GM19351 (cell line): ENCODE data around the gene PRAMEF18.
"Not testable (repeated sequence)": the region's sequence is repeated elsewhere in the genome, so short reads cannot be mapped to it uniquely, and the experiment has no call there.

Source experiments
- ATAC-seq: cut with Tn5 transposase; IDR thresholded peaks from one replicate; pipeline ENCODE4 v1.9.1; 2021; ENCODE audit warnings: mild to moderate bottlenecking, moderate library complexity; ENCODE audit not compliant: unreplicated experiment

PRAMEF18 gene, protein sequence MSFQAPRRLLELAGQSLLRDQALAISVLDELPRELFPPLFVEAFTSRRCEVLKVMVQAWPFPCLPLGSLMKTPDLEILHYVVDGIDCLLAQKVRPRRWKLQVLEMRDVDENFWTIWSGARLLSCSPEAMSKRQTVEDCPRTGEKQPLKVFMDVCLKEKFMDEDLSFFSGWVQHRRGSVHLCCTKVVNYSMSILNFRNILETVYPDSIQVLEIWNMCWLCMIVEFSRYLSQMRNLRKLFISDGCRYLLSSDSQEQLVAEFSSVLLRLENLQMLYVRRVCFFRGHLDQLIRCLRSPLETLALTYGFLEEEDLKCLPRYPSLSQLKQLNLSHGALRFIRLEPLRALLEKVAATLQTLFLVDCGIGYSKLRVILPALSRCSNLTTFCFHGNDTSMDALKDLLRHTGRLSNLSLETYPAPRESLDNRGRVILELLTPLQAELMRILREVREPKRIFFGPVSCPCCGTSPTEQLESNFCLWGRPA

GRCh38 chr1:13225675-13226204, at the start of gene PRAMEF18:
Gene PRAMEF18 (minus strand): TSS chr1:13226154. CDS start chr1:13226106, 48 bp downstream.
- not testable (repeated sequence) for ATAC-seq

GRCh38 chr1:13265124-13265523, 39.2 kb upstream of the PRAMEF18 start:
- not testable (repeated sequence) for ATAC-seq

DNA sequence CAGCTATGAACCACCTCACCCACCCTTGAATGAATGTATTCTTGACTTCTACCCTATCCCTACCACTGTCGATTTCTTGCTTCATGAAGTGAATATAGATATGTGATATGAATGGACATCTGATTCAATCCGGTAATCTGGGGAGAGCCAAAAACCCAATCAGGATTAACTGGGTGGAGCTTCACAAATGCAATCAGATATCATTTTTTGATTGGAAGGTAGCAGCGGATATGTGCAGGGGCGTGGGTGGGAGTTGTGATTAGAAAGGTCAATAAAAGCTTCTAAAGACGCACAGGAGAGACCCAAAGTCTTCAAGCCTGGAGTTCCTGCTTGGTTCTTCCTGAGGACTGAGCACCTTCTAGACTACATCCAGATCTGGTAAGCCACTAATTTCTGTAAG, 27.9 kb upstream of the PRAMEF18 start, which contains the start of gene PRAMEF5:
Gene PRAMEF5, plus strand, starts transcription at position 301 of the 400 bp plus-strand sequence. CDS start 5,071 bp downstream, outside the sequence.
- not testable (repeated sequence) for ATAC-seq

DNA sequence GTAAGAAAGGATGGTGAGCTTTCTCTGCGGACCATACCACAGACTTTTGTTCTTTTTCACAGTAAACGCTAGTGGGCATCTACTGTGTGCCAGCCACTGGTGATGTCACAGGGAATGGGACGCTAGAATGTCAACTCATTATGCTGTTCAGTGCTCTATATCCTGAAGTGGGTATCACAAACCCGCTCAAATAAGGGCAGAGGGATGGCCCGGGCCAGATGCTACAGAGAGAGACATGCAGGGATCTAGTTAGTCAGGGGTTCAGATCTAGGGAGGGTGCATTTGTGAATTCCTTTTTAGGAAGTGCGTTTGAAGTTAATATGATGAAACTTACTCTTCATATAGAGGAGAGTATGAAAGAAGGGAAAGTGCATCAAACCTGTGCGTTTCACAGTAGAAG, 21.2 kb upstream of the PRAMEF18 start:
- not testable (repeated sequence) for ATAC-seq

- ATAC-seq = not testable (repeated sequence)
Measured at GRCh38 chr1:13246554-13246871, 20.6 kb upstream of the PRAMEF18 start.

- not testable (repeated sequence) for ATAC-seq
Measured at GRCh38 chr1:13245841-13246553, 20.0 kb upstream of the PRAMEF18 start.

GRCh38 chr1:13243536-13244263, 17.7 kb upstream of the PRAMEF18 start:
- ATAC-seq = not testable (repeated sequence)

GRCh38 chr1:13239633-13240032, 13.7 kb upstream of the PRAMEF18 start:
- not testable (repeated sequence) for ATAC-seq

DNA sequence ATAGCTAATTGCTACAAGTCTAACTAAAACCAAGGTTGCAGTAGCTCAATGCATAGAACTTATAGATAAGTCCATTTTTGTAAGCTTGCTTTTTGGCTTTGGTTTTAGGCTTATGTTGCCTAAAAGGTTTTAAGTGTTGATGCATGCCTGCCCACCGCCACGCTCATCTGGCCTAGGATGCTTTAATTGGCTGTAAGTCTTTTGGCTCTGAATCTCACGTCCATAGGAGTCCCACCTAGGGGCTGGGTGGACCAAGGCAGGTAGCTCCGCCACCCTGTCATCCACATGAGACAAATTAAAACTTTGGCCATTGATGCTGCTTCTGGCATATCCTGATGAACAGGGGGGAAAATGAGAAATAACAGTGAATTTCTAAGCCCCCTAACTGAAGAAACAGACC, 11.6 kb upstream of the PRAMEF18 start:
- not testable (repeated sequence) for ATAC-seq

DNA sequence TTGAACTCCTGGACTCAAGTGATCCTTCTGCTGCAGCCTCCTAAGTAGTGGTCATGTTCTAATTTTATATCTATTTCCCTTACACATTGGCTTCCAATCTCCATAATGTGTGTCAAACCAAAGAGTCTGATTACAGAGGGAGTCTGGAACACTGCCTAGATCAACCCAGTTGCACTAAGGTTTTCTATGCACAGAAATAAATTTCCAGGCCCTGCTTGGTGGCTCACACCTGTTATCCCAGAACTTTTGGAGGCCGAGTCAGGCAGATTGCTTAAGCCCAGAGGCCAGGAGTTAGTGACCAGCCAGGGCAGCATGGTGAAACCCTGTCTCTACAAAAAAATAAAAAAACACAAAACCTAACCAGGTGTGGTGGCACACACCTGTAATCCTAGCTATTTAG, 8.1 kb upstream of the PRAMEF18 start:
- not testable (repeated sequence) for ATAC-seq

GRCh38 chr1:13232056-13232455, 6.1 kb upstream of the PRAMEF18 start:
- ATAC-seq = not testable (repeated sequence)

- ATAC-seq = not testable (repeated sequence)
Measured at GRCh38 chr1:13231061-13231750, 5.3 kb upstream of the PRAMEF18 start.

DNA sequence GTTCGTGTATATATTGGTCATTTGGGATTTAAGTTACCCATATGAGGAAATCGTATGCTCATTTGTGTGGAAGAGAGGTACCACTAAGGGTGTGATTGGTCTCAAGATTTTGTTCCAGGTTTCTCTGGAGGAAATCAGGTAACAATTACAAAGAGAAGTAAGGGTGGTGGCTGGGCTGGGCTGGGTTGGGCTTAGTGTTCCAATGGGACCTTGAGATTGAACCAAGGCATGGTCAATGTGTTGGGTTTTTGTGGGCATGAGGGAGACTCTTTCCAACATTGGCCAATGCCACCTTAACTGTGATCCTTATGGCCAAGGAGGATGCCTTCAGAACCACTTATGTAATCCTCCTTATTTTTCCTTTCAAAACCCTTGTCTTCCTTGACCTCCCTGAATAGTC, 4.6 kb upstream of the PRAMEF18 start:
- ATAC-seq = not testable (repeated sequence)

DNA sequence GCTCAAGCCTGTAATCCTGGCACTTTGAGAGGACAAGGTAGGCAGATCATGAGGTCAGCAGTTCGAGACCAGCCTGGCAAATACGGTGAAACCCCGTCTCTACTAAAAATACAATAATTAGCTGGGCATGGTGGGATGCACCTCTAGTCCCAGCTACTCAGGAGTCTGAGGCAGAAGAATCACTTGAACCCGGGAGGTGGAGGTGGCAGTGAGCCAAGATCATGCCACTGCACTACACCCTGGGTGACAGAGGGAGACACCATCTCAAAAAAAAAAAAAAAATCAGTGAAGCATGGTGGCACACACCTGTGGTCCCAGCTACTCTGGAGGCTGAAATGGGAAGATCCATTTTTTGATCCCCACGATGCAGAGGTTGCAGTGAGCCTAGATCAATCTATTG, 4.1 kb upstream of the PRAMEF18 start:
- ATAC-seq = not testable (repeated sequence)

DNA sequence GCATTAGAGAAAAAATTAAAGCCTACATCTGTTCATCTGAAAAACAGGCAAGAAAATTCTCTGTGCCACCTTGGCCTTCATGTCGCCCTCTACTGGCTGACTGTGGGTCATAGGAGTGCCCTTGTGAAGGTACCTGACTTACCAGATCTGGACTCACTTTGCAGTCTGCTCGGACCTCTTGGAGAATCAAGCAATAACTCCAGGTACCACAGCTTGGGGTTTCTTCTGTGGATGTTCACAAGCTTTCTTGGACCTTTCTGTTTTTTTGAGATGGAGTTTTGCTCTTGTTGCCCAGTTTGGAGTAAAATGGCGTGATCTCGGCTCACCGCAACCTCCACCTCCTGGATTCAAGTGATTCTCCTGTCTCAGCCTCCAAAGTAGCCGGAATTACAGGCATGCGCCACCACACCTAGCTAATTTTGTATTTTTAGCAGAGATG, 2.4 kb upstream of the PRAMEF18 start:
- ATAC-seq = no peak

GRCh38 chr1:13227271-13228055, 1.5 kb upstream of the PRAMEF18 start:
- ATAC-seq = not testable (repeated sequence)

GRCh38 chr1:13224480-13225060, 1.4 kb downstream of the PRAMEF18 start:
- ATAC-seq = no peak

DNA sequence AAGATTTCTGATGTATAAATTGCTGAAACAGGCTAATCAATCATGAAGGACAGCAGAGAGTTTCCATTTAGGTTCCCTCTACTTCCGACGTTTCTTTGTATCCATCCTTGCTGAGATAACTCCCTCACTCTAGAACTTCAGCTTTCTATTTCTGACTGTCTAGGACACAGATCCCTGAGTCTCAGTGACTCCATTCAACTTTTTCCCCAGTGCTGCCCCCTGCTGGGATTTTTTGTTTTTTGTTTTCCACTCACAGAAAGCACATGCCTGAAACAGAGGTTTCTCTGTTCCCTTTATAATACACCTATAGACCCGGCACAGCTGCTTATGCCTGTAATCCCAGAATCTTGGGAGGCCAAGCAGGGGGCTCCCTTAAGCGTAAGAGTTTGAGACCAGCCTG, 3.2 kb downstream of the PRAMEF18 start:
- ATAC-seq = not testable (repeated sequence)

DNA sequence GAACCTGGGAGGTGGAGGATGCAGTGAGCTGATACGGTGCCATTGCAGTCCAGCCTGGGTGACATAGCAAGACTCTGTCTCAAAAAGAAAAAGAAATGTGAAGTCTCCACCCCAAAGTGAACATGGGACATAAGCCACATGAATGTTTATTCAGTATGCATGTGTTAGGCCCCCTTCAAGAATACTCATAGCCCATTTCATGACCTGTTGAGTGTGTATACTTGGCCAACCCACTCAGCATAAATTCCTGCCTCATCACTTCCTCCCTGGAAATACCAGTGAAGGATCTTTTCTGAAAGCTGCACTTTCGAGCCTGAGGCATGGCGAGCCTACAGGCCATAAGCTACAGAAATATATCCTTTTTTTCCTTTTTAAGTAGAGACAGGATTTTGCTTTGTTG, 6.8 kb downstream of the PRAMEF18 start:
- not testable (repeated sequence) for ATAC-seq
